ENCODE measurements around the gene IWS1. TPM values are rescaled to one million over a fixed set of nuclear protein-coding genes. Genes with fewer than 3 reads are reported as not detected.

Gene IWS1
- total RNA-seq, 1 donor, result 36.6 TPM

DNA sequence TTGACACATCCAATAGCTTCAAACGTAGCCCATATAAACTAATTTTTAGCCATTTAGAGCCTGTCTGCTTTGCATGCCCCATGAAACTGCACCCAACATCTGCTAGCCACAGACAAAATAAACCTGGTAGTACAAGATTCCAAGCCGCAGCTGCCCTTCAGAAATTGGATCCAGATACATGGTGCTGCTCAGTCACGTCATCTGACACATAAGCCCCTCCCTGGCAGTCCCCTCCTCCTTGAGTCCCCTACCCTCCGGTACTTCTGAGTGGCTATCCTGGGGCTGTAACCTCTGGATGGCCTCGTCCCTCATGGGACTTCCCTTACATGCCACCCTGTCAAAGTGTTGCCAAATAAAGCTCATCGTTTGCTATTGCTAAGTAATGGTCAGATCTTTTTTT, 74.3 kb downstream of the IWS1 start:
- TF ChIP-seq, protein P1, sequence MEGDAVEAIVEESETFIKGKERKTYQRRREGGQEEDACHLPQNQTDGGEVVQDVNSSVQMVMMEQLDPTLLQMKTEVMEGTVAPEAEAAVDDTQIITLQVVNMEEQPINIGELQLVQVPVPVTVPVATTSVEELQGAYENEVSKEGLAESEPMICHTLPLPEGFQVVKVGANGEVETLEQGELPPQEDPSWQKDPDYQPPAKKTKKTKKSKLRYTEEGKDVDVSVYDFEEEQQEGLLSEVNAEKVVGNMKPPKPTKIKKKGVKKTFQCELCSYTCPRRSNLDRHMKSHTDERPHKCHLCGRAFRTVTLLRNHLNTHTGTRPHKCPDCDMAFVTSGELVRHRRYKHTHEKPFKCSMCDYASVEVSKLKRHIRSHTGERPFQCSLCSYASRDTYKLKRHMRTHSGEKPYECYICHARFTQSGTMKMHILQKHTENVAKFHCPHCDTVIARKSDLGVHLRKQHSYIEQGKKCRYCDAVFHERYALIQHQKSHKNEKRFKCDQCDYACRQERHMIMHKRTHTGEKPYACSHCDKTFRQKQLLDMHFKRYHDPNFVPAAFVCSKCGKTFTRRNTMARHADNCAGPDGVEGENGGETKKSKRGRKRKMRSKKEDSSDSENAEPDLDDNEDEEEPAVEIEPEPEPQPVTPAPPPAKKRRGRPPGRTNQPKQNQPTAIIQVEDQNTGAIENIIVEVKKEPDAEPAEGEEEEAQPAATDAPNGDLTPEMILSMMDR (IDR thresholded peaks at IDR 0.05; ENCODE audit: extremely low read depth, low read depth, low read length), result no peak
- Histone ChIP-seq H3K4me2 (ENCODE audit: insufficient read depth, low read length) (no peak overlapping the region), H4K20me1 (ENCODE audit: insufficient read depth, low read length) (no peaks in the 10 kb centered on the region), H3K4me3 (ENCODE audit: insufficient read depth, low read length) (no peak overlapping the region), H3K27ac (ENCODE audit: low read depth, low read length) (no peak overlapping the region), H3K4me1 (ENCODE audit: insufficient read depth, low read length) (peaks cover 7% of the 10 kb centered on the region), H2AFZ (ENCODE audit: low read length) (no peak overlapping the region), H3K79me2 (ENCODE audit: insufficient read depth, low read length) (no peaks in the 10 kb centered on the region), H3K27me3 (ENCODE audit: insufficient read depth, low read length) (no peaks in the 10 kb centered on the region), H3K36me3 (ENCODE audit: insufficient read depth, low read length) (no peaks in the 10 kb centered on the region), H3K9me3 (ENCODE audit: low read depth, low read length) (no peaks in the 10 kb centered on the region)
- DNase-seq (ENCODE audit: insufficient read length, low spot score, missing footprints), result no peak

DNA sequence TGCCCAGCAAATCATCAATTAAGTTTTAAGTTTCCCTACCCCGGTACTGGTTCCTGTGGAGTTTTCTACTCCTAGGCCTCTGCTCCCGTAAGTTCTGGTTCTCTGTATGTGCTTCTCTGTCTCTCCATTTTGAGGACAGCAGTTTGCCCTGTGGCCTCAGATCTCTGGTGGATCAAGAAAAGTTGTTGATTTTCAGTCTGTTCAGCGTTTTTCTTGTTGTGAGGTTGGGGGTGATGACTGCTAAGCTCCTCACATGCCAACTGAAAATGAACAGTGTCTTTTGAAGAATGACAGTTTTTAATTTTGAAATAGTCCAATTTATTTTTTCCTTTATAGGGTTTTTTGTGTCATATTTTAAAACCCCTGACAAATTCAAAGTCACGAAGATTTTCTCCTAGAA, 76.4 kb downstream of the IWS1 start:
- DNase-seq (ENCODE audit: insufficient read length, low spot score, missing footprints), result no peak
- no peak overlapping the region for H3K4me2 ChIP-seq (ENCODE audit: insufficient read depth, low read length)
- peaks cover 7% of the 10 kb centered on the region for H3K4me1 ChIP-seq (ENCODE audit: insufficient read depth, low read length)
- TF ChIP-seq, protein P1 (IDR thresholded peaks at IDR 0.05; ENCODE audit: extremely low read depth, low read depth, low read length), result no peak
- no peak overlapping the region for H3K27ac ChIP-seq (ENCODE audit: low read depth, low read length)
- H3K4me3 ChIP-seq (ENCODE audit: insufficient read depth, low read length), result no peak overlapping the region
- no peaks in the 10 kb centered on the region for H3K36me3 ChIP-seq (ENCODE audit: insufficient read depth, low read length)
- H3K27me3 ChIP-seq (ENCODE audit: insufficient read depth, low read length), result no peaks in the 10 kb centered on the region
- no peak overlapping the region for H2AFZ ChIP-seq (ENCODE audit: low read length)
- no peaks in the 10 kb centered on the region for H3K9me3 ChIP-seq (ENCODE audit: low read depth, low read length)
- H3K79me2 ChIP-seq (ENCODE audit: insufficient read depth, low read length), result no peaks in the 10 kb centered on the region
- H4K20me1 ChIP-seq (ENCODE audit: insufficient read depth, low read length), result no peaks in the 10 kb centered on the region

DNA sequence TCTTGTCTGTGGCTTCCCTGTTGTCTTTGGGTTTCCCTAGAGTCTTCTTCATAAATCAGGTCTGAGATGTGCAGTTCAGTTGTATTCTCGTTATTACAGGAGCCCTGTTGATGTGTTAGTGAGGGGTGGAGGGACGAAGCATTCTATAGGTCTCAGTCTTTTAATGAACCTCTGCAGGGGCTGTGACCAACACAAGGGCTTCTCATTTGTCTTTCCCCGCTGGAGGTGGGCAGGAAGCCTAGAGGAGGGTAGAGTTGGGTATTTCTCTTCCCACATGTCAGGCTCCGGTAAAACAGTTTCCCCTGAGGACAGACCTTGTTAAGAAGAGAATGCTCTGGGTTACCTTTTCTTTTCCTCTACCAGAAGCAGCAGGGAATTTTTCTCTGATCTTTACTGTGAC, 76.9 kb downstream of the IWS1 start:
- Histone ChIP-seq H3K4me2 (ENCODE audit: insufficient read depth, low read length) (no peak overlapping the region), H3K27me3 (ENCODE audit: insufficient read depth, low read length) (no peaks in the 10 kb centered on the region), H3K79me2 (ENCODE audit: insufficient read depth, low read length) (no peaks in the 10 kb centered on the region), H3K4me3 (ENCODE audit: insufficient read depth, low read length) (no peak overlapping the region), H3K36me3 (ENCODE audit: insufficient read depth, low read length) (no peaks in the 10 kb centered on the region), H4K20me1 (ENCODE audit: insufficient read depth, low read length) (no peaks in the 10 kb centered on the region), H3K9me3 (ENCODE audit: low read depth, low read length) (no peaks in the 10 kb centered on the region), H3K27ac (ENCODE audit: low read depth, low read length) (no peak overlapping the region), H2AFZ (ENCODE audit: low read length) (no peak overlapping the region), H3K4me1 (ENCODE audit: insufficient read depth, low read length) (peaks cover 7% of the 10 kb centered on the region)
- TF ChIP-seq, protein P1 (IDR thresholded peaks at IDR 0.05; ENCODE audit: extremely low read depth, low read depth, low read length), result no peak
- no peak for DNase-seq (ENCODE audit: insufficient read length, low spot score, missing footprints)

DNA sequence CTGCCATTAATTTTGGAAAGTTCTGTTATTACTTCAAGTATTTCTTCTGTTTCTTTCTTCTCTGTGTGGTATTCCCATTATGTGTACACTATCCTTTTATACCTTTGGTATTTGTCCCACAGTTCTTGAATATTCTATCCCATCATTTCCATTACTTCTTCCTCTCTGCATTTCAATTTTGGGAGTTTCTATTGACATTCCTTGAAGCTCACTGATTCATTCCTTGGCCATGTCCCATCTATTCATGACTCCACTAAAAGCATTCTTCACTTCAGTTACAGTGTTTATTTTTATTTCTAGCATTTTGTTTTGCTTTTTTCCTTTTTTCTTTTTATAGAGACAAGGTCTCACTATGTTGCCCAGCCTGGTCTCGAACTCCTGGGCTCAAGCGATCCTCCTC, 77.8 kb downstream of the IWS1 start:
- Histone ChIP-seq H3K4me3 (ENCODE audit: insufficient read depth, low read length) (no peak overlapping the region), H3K4me1 (ENCODE audit: insufficient read depth, low read length) (peaks cover 7% of the 10 kb centered on the region), H3K27me3 (ENCODE audit: insufficient read depth, low read length) (no peaks in the 10 kb centered on the region), H2AFZ (ENCODE audit: low read length) (no peak overlapping the region), H4K20me1 (ENCODE audit: insufficient read depth, low read length) (no peaks in the 10 kb centered on the region), H3K79me2 (ENCODE audit: insufficient read depth, low read length) (no peaks in the 10 kb centered on the region), H3K27ac (ENCODE audit: low read depth, low read length) (no peak overlapping the region), H3K4me2 (ENCODE audit: insufficient read depth, low read length) (no peak overlapping the region), H3K9me3 (ENCODE audit: low read depth, low read length) (no peaks in the 10 kb centered on the region), H3K36me3 (ENCODE audit: insufficient read depth, low read length) (no peaks in the 10 kb centered on the region)
- TF ChIP-seq, protein P1 (IDR thresholded peaks at IDR 0.05; ENCODE audit: extremely low read depth, low read depth, low read length), result no peak
- DNase-seq (ENCODE audit: insufficient read length, low spot score, missing footprints), result no peak
